GM19455 (cell line): ENCODE data around the gene TENT4A.

Experiments
- ATAC-seq: cut with Tn5 transposase; IDR thresholded peaks from one replicate; pipeline ENCODE4 v1.9.1; 2021; ENCODE audit not compliant: unreplicated experiment

The TENT4A gene

DNA sequence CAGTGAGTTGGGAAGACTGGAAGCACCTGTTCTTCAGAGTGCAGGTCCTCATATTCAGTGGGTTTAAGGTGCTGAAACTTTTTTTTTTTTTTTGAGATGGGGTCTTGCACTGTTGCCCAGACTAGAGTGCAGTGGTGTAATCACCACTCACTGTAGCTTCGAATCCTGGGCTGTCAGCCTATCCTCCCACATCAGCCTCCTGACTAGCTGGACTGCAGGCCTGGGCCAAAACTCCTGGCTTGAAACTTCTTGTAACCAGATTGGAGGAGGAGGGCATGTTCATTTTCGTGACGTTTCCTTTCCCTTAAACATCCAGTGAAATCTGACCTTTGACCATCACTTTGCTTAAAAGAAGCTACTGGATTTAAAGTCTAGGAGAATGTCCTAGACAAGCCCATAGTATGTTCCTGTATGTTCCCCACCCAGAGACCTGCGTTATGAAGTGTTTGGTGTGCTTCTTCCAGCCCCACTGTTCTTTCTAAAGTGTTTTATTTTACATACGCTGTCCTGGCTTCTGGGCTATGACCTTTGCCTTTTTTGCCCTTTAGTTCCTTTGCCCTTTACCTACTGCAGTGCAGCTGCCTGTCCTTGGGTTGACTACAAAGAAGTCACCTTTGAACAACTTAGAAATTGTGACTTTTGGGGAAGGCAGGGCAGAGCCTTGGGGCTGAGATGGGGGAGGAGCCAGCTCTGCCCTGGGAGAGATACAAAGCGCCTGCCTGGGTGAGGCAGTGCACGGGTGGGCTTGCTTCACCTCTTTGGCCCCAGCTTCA lies 18.4 kb downstream of the TENT4A start:
- ATAC-seq, result no peak

DNA sequence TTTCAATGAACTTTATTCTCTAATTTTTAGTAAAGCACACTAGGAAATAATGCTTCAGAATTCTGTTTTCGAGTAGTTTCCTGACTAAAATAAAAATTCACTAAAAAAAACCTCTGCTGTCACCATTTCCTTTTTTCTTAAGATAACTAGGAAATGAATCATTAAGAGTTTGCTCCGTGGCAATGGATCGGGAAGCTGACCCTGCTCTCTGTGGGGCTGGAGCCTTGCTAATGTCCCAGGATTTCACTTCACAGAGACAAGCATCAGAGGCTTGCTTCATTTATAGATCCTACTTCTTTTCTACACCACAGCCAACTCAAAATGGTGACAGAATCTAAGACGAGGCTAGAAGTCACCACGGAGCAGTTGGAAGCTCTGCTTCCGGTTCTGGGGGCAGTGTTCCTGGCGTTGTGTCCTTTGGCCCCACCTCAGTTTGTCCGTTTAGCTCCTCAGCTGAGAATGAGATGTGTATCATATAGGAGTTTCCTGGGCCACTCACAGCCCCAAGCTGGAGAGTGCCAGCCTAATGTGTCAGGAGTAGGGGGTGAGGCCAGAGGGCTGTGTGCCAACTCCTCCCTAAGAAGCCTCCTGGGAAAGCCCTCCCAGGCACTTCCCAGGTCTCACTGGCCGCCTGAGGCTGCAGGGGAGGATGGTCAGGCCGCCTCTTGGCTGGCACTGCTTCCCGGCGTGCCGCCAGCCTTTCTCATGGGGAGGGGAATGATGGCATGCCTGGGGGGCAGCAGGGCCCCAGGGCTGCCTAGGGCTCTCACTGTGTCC lies 19.6 kb downstream of the TENT4A start:
- no peak for ATAC-seq

DNA sequence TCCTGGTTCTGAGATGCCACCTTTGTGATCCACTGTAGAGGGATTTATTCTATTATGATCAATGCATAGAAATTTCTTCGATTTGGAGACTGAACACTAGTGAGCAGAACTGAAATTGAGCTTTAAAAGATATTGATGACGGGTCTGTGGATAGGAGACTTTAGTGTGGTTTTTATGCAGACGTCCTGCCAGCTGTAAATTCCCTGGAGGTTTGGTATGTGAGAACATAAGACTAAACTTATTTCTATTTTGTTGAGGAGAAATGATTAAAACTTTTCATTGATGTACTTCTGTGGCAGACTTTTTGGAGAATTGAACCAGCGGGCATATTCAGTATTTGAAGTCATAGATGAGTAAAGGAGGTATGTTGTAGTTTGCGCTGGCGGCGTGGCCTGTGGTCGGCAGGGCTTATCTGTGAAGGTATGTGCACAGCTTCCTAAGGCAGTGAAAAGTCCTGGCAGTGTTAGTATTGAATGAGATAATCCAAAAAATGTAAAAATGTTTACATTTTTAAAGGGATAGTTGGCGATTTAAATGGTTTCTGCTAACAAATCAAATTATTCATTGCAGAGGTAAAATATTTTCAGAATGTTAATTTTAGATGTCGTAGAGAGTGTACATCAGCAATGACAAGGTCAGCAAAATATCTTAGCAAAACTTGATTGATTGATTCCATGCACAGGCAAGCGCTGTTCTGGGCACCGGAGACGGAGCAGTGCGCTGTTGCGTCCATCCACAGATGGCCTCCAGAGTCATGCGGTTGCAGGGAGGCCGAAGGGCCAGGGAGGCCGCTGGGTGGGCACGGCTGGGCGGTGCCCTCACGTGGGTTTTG lies 20.4 kb downstream of the TENT4A start:
- ATAC-seq, result no peak

DNA sequence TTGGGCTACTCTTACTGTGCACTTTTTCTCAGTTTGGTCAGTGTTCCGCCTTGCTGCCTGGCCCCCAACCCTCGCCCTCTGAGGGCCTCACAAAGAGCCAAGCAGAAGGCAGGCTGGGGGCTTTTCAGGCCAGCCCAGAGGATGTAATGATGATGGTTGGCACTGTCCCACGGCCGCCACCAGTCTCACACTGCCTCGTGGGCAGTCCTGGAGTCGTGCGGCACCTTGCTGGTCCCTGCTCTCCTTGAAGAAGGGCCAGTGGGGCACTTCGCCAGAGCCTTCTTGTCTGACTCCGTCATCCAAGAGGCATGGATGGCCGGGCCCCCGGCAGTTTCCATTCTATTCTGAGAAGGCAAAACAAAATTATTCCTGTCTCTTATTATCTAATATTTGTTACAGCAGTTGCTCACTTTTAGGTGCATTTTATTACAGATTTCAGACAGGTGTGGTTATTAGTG lies 21.0 kb downstream of the TENT4A start:
- no peak for ATAC-seq

DNA sequence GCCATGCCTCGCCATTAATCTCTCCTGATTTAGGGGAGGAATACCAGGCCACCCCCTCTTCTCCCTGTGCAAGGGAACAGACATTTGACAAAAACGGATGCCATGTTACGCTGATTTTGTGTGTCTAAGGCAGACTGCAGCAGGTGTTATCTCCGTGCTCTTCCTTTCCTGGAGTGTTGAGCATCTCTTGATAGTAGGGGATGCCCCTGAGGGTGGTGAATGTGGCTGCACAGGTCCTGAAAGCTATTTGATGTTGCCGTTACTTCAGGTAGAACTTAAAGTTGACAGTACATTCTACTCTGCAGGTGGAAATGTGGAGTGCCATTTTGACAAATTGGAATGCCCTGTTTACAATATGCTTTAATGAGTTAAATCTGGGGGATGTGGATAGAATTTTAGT lies 21.5 kb downstream of the TENT4A start:
- ATAC-seq, result no peak

DNA sequence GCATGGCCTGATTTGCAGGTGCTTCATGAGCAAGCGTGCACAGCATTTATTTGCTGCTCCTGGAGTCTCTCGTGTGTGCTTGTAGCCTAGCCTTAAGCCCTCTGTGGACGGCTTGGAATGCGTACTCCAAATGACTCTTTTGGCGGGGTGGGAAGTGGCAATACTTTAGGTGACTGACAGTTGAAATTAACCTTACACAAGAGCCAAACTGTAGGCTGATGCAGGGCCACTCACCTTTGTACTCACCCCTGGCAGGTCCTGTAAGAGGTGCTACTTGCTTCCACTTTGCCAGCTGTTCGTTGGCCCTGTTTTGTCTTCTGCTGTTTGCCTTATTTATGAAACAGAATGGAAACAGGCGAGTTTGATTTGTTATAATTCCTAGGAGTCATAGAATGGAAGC lies 22.9 kb downstream of the TENT4A start:
- no peak for ATAC-seq

DNA sequence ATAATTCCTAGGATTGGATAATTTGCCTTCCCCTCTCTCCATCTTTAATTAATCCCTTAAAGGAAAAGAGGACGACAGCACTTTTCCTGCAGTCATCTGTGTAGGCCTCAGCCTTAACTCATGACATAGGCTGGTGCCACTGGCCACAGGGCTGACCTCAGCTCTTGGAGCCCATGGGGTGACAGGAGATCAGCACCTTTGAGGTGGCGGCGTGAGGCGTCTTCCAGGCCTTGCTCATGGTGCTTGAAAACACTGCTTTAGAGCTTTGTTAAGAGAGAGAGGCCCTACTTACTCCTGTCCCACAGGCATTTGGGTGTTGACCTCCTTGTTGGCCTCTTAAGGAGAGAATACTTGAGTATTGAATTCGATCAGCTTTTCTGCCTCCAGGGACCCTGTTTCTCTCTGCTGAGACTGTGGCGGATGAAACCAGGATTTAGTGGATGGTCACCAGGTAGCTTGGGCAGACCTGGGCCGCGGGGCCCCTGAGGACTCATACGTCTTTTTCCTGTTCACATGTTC lies 23.4 kb downstream of the TENT4A start:
- ATAC-seq, result no peak

DNA sequence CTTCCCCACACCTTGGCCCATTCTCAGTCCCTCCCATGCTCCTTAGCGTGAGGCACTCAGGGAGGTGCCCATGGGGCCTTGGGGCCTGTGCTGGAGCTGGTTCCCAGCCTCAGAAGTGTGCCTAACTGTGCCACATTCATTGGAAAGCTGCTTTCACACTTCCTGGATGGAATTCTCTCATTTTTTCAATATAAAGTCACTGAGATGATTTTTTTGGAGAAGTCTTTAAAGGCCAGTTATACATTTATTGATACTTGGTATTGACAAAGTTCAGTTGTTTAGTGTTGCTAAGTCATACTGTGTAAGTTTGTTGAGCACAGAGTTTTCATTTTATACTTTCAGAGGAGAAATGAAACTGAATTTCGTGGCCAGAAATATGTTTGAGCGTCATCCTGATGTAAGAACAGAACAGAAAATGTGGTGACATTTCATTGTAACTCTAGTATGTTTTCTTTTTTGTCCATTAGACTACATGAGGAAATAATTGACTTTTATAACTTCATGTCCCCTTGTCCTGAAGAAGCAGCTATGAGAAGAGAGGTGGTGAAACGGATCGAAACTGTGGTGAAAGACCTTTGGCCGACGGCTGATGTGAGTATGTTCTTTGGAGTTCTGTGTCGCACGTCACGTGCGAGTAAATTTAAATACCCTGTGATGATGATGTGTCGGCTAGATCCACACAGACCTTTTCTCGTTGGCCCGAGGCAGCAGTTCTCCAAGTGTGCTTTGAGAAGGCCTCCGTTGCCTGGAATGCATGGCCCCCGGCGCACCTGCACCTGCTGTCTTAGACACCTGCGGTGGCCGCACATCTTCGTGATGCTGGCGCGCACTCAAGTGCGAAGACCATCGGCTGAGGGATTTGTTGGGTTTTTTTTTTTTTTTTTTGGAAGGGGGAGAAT lies 24.1 kb downstream of the TENT4A start:
- peak; percentile 88 for ATAC-seq

DNA sequence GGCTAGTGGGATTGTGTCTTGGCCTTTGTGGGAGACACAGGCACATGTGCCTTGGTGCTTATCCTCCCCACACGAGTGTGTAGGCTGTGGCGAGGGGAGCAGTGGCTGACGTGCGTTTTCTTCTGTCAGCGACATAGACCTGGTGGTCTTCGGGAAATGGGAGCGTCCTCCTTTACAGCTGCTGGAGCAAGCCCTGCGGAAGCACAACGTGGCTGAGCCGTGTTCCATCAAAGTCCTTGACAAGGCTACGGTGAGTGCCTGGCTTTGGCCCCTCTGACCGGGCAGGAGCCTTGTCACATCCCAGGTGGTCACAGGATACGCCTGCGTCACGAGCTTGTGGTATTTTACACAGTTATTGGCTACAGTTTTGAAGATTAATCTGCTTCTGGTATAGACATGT lies 26.4 kb downstream of the TENT4A start:
- ATAC-seq, result no peak

DNA sequence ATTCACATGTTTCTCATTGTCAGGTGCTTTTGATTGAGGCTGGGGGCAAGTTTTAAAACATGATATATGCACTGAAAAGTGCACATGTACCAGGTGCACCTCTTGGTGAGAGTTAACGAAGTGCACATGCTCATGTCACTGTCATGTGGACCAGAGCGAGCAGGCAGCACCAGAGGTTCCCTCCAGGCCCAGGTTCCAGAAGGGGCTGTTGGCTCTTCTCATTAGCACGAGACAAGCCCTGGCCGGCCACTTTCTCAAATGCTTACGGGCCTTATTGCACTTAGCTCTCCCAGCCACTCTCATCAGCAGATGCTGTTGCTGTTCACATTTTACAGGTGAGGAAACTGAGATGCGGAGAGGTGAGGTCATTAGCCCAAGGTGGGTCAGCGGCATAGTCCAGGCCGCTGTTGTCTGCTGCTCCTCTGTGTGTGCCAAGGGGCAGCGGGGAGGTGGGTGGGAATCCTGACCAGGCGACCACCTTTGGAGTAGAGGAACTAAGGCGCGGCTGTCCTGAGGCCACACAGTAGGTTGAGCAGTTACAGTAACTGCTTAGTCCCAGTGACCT lies 27.4 kb downstream of the TENT4A start:
- ATAC-seq, result no peak

DNA sequence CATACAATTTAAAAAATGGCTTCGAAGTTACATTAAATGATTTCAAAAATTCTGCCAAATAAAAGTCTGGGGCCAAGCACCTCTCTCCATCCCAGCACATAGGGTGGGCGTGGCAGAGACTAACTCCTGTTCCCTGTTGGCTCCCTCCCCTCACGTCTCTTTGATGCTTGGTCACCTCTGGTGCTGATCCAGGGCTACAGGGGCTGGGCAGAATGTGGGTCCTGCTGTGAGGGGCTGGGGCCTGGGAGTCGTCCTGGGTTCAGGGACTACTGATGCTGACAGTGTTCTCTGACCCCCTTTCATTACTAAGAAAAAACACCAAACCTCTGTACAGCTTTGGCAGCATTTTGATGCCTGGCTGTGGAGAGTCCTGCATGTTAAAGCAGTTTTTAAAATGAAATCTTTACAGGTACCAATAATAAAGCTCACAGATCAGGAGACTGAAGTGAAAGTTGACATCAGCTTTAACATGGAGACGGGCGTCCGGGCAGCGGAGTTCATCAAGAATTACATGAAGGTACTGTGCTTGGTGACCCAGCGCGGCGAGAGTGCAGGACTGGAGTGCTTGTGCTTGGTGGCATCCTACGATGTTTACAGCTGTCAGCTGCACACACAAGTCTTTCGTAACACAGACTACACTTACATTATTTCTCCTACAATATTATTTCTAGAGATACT lies 29.0 kb downstream of the TENT4A start:
- no peak for ATAC-seq

DNA sequence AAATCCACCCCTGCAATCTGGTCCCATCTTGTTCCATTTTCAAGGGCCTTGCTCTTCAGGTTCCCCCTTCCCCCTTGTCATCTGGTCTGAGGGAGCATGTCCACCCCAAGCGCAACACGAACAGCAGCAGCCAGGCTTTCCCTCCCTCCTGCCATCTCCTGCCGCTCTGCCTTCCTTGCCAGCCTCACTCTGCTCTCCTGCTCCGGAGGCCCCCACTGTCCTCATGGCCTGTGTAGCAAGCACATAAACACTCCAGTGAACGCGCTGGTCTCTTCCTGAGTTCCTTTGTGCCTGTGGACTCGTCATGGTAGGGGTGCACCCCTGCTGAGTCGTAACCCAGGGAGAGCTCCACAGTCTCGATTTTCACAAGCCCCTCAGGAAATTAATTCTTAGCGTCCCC lies 29.9 kb downstream of the TENT4A start:
- no peak for ATAC-seq

DNA sequence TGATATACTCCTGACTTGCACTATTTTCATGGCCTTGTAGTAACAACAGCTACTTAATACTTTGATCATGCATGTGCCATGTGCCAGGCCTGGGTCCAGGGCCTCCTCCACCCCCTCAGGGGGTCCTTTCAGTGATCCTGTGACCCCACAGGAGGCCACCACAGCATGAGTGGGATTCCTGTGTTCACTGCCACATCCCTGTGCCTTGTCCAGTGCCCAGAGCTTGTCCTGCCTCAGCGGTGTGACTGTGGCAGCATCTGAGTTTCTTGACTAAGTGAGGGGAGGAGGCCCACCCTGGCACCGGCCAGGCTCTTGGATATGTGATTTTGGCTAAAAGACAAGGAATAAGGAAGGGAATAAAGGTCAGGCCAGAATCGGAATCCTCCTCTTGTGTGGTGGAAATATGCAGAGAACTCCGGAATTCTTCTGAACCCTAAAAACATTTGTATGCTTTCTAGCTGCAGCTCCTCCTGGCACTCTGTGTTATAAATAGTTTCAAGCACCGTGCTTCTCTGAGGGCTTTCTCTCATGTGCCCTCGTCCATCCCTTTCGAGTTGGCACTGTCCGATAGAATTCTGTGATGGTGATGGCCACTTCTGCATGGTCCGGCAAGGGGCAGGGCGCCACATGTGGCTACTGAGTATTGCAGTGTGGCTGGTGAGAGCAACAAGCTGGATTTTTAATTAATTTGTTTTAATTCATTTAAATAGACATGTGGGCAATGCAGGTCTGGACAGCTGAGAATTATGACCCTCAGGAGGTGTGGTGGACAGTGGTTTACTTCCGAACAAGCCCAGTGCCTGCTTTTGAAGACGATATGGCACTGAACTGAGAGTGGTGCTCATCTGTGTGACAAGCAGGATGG lies 31.8 kb downstream of the TENT4A start:
- no peak for ATAC-seq

DNA sequence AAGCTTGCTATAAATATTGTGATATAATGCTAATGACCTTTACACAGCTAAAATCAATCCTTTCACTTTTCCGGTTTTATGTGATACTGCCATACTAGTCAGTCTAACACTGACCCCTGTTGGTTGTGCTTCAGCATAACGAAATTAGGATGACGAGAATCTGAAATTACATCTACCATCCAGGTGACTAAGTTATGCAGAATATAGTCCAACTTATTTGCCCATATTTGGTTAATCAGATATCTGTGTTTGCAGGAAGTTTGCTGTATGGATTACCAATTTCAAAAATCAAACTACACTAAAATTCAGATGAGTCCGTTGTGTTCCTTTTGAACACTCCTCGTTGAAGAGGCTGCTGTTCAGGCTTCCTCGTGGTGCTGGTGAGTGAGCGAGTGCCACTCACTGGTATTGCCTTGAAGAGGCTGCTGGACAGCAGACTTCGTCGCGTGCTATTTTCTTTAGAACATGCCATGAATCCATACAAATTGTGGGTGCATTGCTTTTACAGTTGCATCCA lies 32.5 kb downstream of the TENT4A start:
- ATAC-seq, result peak; percentile 64

DNA sequence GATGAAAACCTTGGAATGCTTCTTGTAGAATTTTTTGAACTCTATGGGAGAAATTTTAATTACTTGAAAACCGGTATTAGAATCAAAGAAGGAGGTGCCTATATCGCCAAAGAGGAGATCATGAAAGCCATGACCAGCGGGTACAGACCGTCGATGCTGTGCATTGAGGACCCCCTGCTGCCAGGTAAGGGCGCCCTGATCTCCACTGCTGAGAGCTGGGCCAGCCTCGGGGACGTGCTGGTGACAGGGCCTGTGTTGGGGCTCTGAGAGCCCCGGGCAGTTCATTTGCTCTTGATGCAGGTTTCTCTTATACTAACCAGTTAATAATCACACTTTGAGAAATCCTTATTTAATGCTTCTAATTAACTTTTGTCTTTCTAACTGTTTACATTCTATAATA lies 33.0 kb downstream of the TENT4A start:
- no peak for ATAC-seq

DNA sequence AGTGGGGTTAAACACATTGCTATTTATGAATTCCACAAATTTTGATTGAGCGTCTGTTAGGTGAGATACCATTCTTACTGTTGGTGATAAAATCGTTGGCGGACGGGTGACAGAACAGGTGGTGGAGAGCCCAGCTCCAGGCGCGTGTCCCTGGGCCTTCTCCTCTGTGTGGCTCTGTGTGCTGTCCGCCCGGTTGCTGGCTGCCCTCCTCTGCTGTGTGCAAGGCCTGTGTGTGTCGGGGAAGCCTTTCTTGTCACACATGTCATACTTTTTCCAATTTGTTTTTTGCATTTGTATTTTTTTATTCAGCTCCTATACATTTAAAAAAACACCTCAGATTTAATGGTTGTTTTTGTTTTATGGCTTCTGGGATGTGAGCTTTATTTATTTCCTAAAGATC lies 33.9 kb downstream of the TENT4A start:
- no peak for ATAC-seq

DNA sequence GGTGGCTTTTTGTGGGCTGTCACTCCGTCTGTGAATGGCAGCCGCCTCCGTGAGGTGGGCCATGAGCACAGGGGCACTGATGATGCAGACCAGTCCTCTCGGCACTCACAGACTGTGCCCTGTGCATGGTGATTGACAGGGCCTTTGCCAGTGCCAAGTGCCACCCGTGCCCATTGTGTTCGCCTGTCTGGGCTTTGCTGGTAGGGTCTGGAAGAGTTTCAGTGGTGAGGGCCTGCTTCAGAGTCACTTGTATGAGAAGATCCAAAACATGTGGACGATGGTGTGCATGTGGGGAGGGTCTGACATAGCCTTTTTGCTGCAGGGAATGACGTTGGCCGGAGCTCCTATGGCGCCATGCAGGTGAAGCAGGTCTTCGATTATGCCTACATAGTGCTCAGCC lies 34.9 kb downstream of the TENT4A start:
- ATAC-seq, result no peak

DNA sequence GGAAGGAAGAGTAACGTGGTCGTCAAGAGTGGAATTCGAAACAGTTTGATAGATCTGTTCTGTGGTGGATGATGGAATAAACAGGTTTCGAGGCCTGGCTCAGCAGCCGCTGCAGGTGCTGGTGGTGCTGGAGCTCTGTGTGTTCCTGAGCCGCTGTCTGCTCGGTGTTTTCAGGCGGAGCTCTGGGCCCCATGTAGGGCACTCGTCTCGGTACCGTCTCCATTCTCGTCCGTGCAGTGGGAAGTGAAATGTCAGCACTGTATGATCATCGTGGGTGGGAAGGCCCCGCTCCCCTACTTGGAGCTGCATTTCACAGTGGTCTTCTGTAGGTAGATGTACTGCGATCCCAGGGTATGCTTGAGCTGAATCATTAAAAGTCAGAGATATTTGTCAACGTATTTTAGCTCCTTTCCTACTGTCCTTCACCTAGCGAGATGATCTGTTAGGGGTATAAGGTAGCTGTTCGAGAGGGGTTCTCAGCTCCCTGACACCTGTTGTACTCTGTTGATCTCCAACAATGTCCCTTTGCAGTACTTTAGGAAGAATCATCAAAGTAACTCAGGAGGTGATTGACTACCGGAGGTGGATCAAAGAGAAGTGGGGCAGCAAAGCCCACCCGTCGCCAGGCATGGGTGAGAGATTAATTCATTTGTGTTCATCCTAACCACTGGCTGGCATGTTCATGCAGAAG lies 35.9 kb downstream of the TENT4A start:
- ATAC-seq, result no peak
